HepG2 (cell line): Measurements from ENCODE around the gene KRCC1. TPM values are rescaled to one million over a fixed set of nuclear protein-coding genes. Genes with fewer than 3 reads are reported as not detected.
A peak's percentile ranks its signal among the peaks of the same experiment; 100 is the strongest.

ENCODE experiments used
- ATM ChIP-seq: fragments of 450-650 bp; IDR thresholded peaks from 2 replicates; pipeline ENCODE4 v1.7.1; 2017; ENCODE audit warnings: mild to moderate bottlenecking, borderline replicate concordance
- CC2D1A ChIP-seq: sonication (generic); formaldehyde crosslinking; IDR thresholded peaks from 2 replicates; pipeline ENCODE4 v1.8.1; 2023; ENCODE audit warnings: mild to moderate bottlenecking, missing genetic modification reagents
- DMTF1 ChIP-seq: sonication (generic); formaldehyde crosslinking; IDR thresholded peaks from 2 replicates; pipeline ENCODE4 v1.4.0; 2020; ENCODE audit warnings: mild to moderate bottlenecking, missing genetic modification reagents
- EP300 ChIP-seq, 3 experiments: sonication (generic) in 1 of 3; formaldehyde crosslinking in 1 of 3; IDR thresholded peaks; 2 replicates each; pipeline versions ENCODE4 v1.5.1 to v1.6.1; 2011 to 2020; ENCODE audit warnings: low read depth in 2 of 3, low read length in 2 of 3, borderline replicate concordance in 1 of 3, improper control_type of control experiment in 1 of 3, mild to moderate bottlenecking in 1 of 3, missing genetic modification reagents in 1 of 3, moderate library complexity in 1 of 3
- ETV6 ChIP-seq: sonication (generic); formaldehyde crosslinking; conservative IDR thresholded peaks from 2 replicates; pipeline ENCODE4 v1.4.0; 2020; ENCODE audit warnings: missing genetic modification reagents
- FOXP1 ChIP-seq, 2 experiments: fragments of 450-650 bp in 1 of 2; IDR thresholded peaks; 2 replicates each; pipeline ENCODE4 v1.6.1; 2017 to 2018; ENCODE audit warnings: antibody characterized with exemption in 1 of 2
- GLMP ChIP-seq: sonication (generic); formaldehyde crosslinking; IDR thresholded peaks from 2 replicates; pipeline ENCODE4 v1.9.0; 2021; ENCODE audit warnings: missing genetic modification reagents, mild to moderate bottlenecking, borderline replicate concordance
- HNF4G ChIP-seq, 2 experiments: sonication (generic) in 1 of 2; formaldehyde crosslinking in 1 of 2; IDR thresholded peaks; 2 replicates each; pipeline versions ENCODE4 v1.4.0 to v1.6.1; 2011 to 2020; ENCODE audit warnings: borderline replicate concordance in 2 of 2, low read depth in 2 of 2, mild to moderate bottlenecking in 2 of 2, low read length in 1 of 2, missing genetic modification reagents in 1 of 2, moderate library complexity in 1 of 2
- HOXA3 ChIP-seq: sonication (generic); formaldehyde crosslinking; IDR thresholded peaks from 2 replicates; pipeline ENCODE4 v1.5.0; 2020; ENCODE audit warnings: missing genetic modification reagents
- JDP2 ChIP-seq: sonication (generic); formaldehyde crosslinking; IDR thresholded peaks from 2 replicates; pipeline ENCODE4 v1.8.1; 2022; ENCODE audit warnings: missing genetic modification reagents, borderline replicate concordance
- MBNL3 ChIP-seq: fragments of 250-450 bp; sonication (Bioruptor Pico); conservative IDR thresholded peaks from 2 replicates; pipeline ENCODE4 v1.8.0; 2022; ENCODE audit warnings: mild to moderate bottlenecking, inconsistent platforms
- MED13 ChIP-seq: sonication (generic); formaldehyde crosslinking; IDR thresholded peaks from 2 replicates; pipeline ENCODE4 v1.5.0; 2020; ENCODE audit warnings: missing genetic modification reagents
- NCOA2 ChIP-seq: sonication (generic); formaldehyde crosslinking; IDR thresholded peaks from 2 replicates; pipeline ENCODE4 v1.8.0; 2022; ENCODE audit warnings: inconsistent platforms
- SRF ChIP-seq: IDR thresholded peaks from 2 replicates; pipeline ENCODE4 v1.6.1; 2011; ENCODE audit warnings: mild to moderate bottlenecking, low read depth, low read length, moderate library complexity
- SYNCRIP ChIP-seq: fragments of 200-400 bp; formaldehyde crosslinking; IDR thresholded peaks from 2 replicates; pipeline ENCODE4 v1.6.1; 2018; ENCODE audit warnings: mild to moderate bottlenecking, low read depth, low read length; ENCODE audit not compliant: insufficient read depth
- ZBTB37 ChIP-seq: sonication (generic); formaldehyde crosslinking; IDR thresholded peaks from 2 replicates; pipeline ENCODE4 v1.4.0; 2020; ENCODE audit warnings: mild to moderate bottlenecking, missing genetic modification reagents
- ZFP62 ChIP-seq: sonication (generic); formaldehyde crosslinking; IDR thresholded peaks from 2 replicates; pipeline ENCODE4 v1.4.0; 2020; ENCODE audit warnings: missing genetic modification reagents
- ZNF280B ChIP-seq: sonication (generic); formaldehyde crosslinking; IDR thresholded peaks from 2 replicates; pipeline ENCODE4 v1.5.0; 2020; ENCODE audit warnings: missing genetic modification reagents, mild to moderate bottlenecking, borderline replicate concordance
- ZNF576 ChIP-seq: sonication (generic); formaldehyde crosslinking; IDR thresholded peaks from 2 replicates; pipeline ENCODE4 v1.4.0; 2020; ENCODE audit warnings: mild to moderate bottlenecking, missing genetic modification reagents
- ZNF883 ChIP-seq: sonication (generic); formaldehyde crosslinking; IDR thresholded peaks from 2 replicates; pipeline ENCODE4 v1.5.1; 2020; ENCODE audit warnings: mild to moderate bottlenecking, missing genetic modification reagents; ENCODE audit errors: not compliant biosample characterization
- ZSCAN30 ChIP-seq: sonication (generic); formaldehyde crosslinking; IDR thresholded peaks from 2 replicates; pipeline ENCODE4 v1.5.0; 2020; ENCODE audit warnings: mild to moderate bottlenecking, missing genetic modification reagents
- polyA plus RNA-seq, 8 experiments: library from polyadenylated mRNA; depleted of rRNA in 3 of 8; stranded (reverse) in 7 of 8; unstranded in 1 of 8; fragments of >200 nt; fragmentation: Illumina TruSeq in 4 of 8; extraction: Trizol in 4 of 8; gene quantifications; 2 replicates each; pipeline versions ENCODE4 v1.2.1 to v1.2.3, GENCODE V29; 2011 to 2016; ENCODE audit warnings: low read depth in 4 of 8, missing spikeins in 1 of 8, mixed read lengths in 1 of 8; ENCODE audit not compliant: insufficient read depth in 1 of 8
- total RNA-seq, 5 experiments: library from RNA; depleted of rRNA; stranded (reverse); fragments of >200 nt; fragmentation: Illumina TruSeq; extraction: Trizol; gene quantifications; 2 replicates each; pipeline ENCODE4 v1.2.3, GENCODE V29; 2016; ENCODE audit warnings: low read depth in 1 of 5

Gene KRCC1
- total and polyA plus RNA-seq, 2 of the 13 experiments (the other 11 are each of a cell fraction or from before 2014, with no cell fraction given) = 6.5 to 7.7 TPM

- TF ChIP-seq ZBTB37 (CRISPR knock-in tag) = no peak
- peak; percentile 15 for TF ChIP-seq NCOA2 (CRISPR knock-in tag)
- TF ChIP-seq ZNF576 (CRISPR knock-in tag) = no peak
- peak; percentile 80; the same call in 1 of the 2 replicates for TF ChIP-seq DMTF1 (CRISPR knock-in tag)
- no peak for TF ChIP-seq FOXP1 (IDR thresholded peaks at IDR 0.05)
- TF ChIP-seq FOXP1 (CRISPR knock-in tag; IDR thresholded peaks at IDR 0.05) = no peak
- TF ChIP-seq CC2D1A (CRISPR knock-in tag) = no peak
- no peak for TF ChIP-seq HNF4G (IDR thresholded peaks at IDR 0.05; ENCODE audit: borderline replicate concordance, low read depth, low read length)
- TF ChIP-seq HNF4G (CRISPR knock-in tag; IDR thresholded peaks at IDR 0.05; ENCODE audit: borderline replicate concordance, low read depth) = no peak; the same call in 1 of the 2 replicates
- TF ChIP-seq MBNL3 = no peak
- TF ChIP-seq SYNCRIP = no peak
- peak; percentile 76 for TF ChIP-seq HOXA3 (CRISPR knock-in tag)
- TF ChIP-seq MED13 = peak; percentile 86
- no peak for TF ChIP-seq JDP2 (CRISPR knock-in tag)
- peak; percentile 78; the same call in 1 of the 2 replicates for TF ChIP-seq ZSCAN30 (CRISPR knock-in tag)
- no peak for TF ChIP-seq GLMP (CRISPR knock-in tag)
- no peak for TF ChIP-seq ATM
- TF ChIP-seq ZFP62 (CRISPR knock-in tag) = peak; percentile 50; the same call in 1 of the 2 replicates
- TF ChIP-seq EP300 (IDR thresholded peaks at IDR 0.05; ENCODE audit: low read depth in 2 of 2, low read length in 2 of 2) = no peak
- TF ChIP-seq EP300 (CRISPR knock-in tag; IDR thresholded peaks at IDR 0.05; ENCODE audit: borderline replicate concordance) = peak; percentile 40; the same call in 1 of the 2 replicates
- no peak for TF ChIP-seq SRF
- no peak; the same call in none of the 2 replicates for TF ChIP-seq ETV6 (CRISPR knock-in tag)
- peak; percentile 99 for TF ChIP-seq ZNF883 (CRISPR knock-in tag)
- no peak for TF ChIP-seq ZNF280B (CRISPR knock-in tag)
These were observed at the start of gene KRCC1 (continued) for GRCh38 chr2:88055371-88056128.
